Measurements from ENCODE around the gene IGSF21. TPM values are rescaled to one million over a fixed set of nuclear protein-coding genes. Genes with fewer than 3 reads are reported as not detected.

IGSF21 gene
- total and polyA plus RNA-seq, 10 of the 15 experiments (the other 5 are each of a cell fraction or from before 2014, with no cell fraction given) = 0.03 to 0.49 TPM; not detected in 8

GRCh38 chr1:18332576-18332975, 225.0 kb downstream of the IGSF21 start:
- Histone ChIP-seq H2AFZ (ENCODE audit: control insufficient read depth, low read depth, low read length) (no peak overlapping the region), H4K20me1 (ENCODE audit: control insufficient read depth, insufficient read depth) (no peaks in the 10 kb centered on the region), H3K79me2 (ENCODE audit: control insufficient read depth, insufficient read depth, low read length) (no peaks in the 10 kb centered on the region), H3K9ac (ENCODE audit: control insufficient read depth, insufficient read depth, low read length) (no peak overlapping the region), H3K4me1 (ENCODE audit: control insufficient read depth, insufficient read depth, low read length) (no peaks in the 10 kb centered on the region), H3K27ac (ENCODE audit: control insufficient read depth, insufficient read depth) (no peak overlapping the region), H3K9me3 (replicated peaks; ENCODE audit: control insufficient read depth, insufficient read depth, low read length) (no peaks in the 10 kb centered on the region; the same call in 2 of the 3 replicates), H3K4me3 (no peak overlapping the region), H3K4me2 (ENCODE audit: control insufficient read depth, insufficient read depth) (no peak overlapping the region), H3K27me3 (replicated peaks in 1 of 2; ENCODE audit: control insufficient read depth in 2 of 2, insufficient read depth in 2 of 2, low read length in 1 of 2) (no peaks in the 10 kb centered on the region), H3K36me3 (ENCODE audit: control insufficient read depth in 2 of 2, insufficient read depth in 2 of 2, low read length in 1 of 2) (no peaks in the 10 kb centered on the region)
- 13% methylated on average over 6 of the region's 6 CpGs for WGBS (ENCODE audit: insufficient coverage, insufficient replicate concordance, low lambda C conversion rate, missing lambda C conversion rate)
- DNase-seq (ENCODE audit: low read depth, low spot score) (no peak), FAIRE-seq (no peak), ATAC-seq (no peak)
- intact Hi-C loops (cut with micrococcal nuclease; ENCODE audit: unreplicated experiment) = no loop called here
- ChIA-PET CTCF (interaction anchor here (0.9 kb wide), 1 partner anchor 31 kb away, joined by 3 read pairs; no protein-coding TSS in a partner anchor), POLR2A (no interaction called here), SMC1A (ENCODE audit: uncharacterized antibody, unreplicated experiment) (no interaction called here), RAD21 (ENCODE audit: unreplicated experiment) (no interaction called here)
- no TSS peak for BruUV-seq (replicated peaks)
- TF ChIP-seq BACH1 (IDR thresholded peaks at IDR 0.05; ENCODE audit: borderline replicate concordance) = no peak
- TF ChIP-seq CBX3 (IDR thresholded peaks at IDR 0.05; ENCODE audit: borderline replicate concordance, low read depth) = no peak
- in situ Hi-C loops (cut with MboI) = no loop called here

GRCh38 chr1:18333220-18333619, 225.6 kb downstream of the IGSF21 start:
- no peak overlapping the region for H3K27ac ChIP-seq (ENCODE audit: control insufficient read depth, insufficient read depth)
- SMC1A ChIA-PET (ENCODE audit: uncharacterized antibody, unreplicated experiment) = interaction anchor here (1.3 kb wide), 1 partner anchor 15 kb away, joined by 6 read pairs; no protein-coding TSS in a partner anchor
- no peaks in the 10 kb centered on the region for H3K4me1 ChIP-seq (ENCODE audit: control insufficient read depth, insufficient read depth, low read length)
- H4K20me1 ChIP-seq (ENCODE audit: control insufficient read depth, insufficient read depth) = no peaks in the 10 kb centered on the region
- no peak overlapping the region for H3K4me2 ChIP-seq (ENCODE audit: control insufficient read depth, insufficient read depth)
- DNase-seq (ENCODE audit: low read depth, low spot score) (no peak), ATAC-seq (no peak), FAIRE-seq (no peak)
- H3K4me3 ChIP-seq = no peak overlapping the region
- in situ Hi-C loops (cut with MboI) (no loop called here), intact Hi-C loops (cut with micrococcal nuclease; ENCODE audit: unreplicated experiment) (no loop called here)
- H3K9ac ChIP-seq (ENCODE audit: control insufficient read depth, insufficient read depth, low read length) = no peak overlapping the region
- no peak overlapping the region for H2AFZ ChIP-seq (ENCODE audit: control insufficient read depth, low read depth, low read length)
- no peaks in the 10 kb centered on the region for H3K79me2 ChIP-seq (ENCODE audit: control insufficient read depth, insufficient read depth, low read length)
- no peaks in the 10 kb centered on the region; the same call in 2 of the 3 replicates for H3K9me3 ChIP-seq (replicated peaks; ENCODE audit: control insufficient read depth, insufficient read depth, low read length)
- no peaks in the 10 kb centered on the region for H3K36me3 ChIP-seq (ENCODE audit: control insufficient read depth in 2 of 2, insufficient read depth in 2 of 2, low read length in 1 of 2)
- no TSS peak for BruUV-seq (replicated peaks)
- H3K27me3 ChIP-seq (replicated peaks in 1 of 2; ENCODE audit: control insufficient read depth in 2 of 2, insufficient read depth in 2 of 2, low read length in 1 of 2) = no peaks in the 10 kb centered on the region
- 39% methylated on average over 3 of the region's 3 CpGs for WGBS (ENCODE audit: insufficient coverage, insufficient replicate concordance, low lambda C conversion rate, missing lambda C conversion rate)
- RAD21 ChIA-PET (ENCODE audit: unreplicated experiment) = no interaction called here
- CTCF ChIA-PET = interaction anchor here (0.7 kb wide), 1 partner anchor 19 kb away, joined by 3 read pairs; no protein-coding TSS in a partner anchor
- POLR2A ChIA-PET = no interaction called here
- TF ChIP-seq ZNF274 (IDR thresholded peaks at IDR 0.05; ENCODE audit: insufficient read depth, insufficient read length) (no peak), SMAD5 (IDR thresholded peaks at IDR 0.05; ENCODE audit: low read depth) (no peak), MAX (IDR thresholded peaks at IDR 0.05; ENCODE audit: low read depth, low read length) (no peak), ATF2 (IDR thresholded peaks at IDR 0.05; ENCODE audit: low read length) (no peak), CTCF (IDR thresholded peaks at IDR 0.05 in 2 of 3, conservative IDR thresholded peaks at IDR 0.05 in 1 of 3; ENCODE audit: control insufficient read depth in 2 of 3, extremely low read depth in 1 of 3, insufficient read depth in 1 of 3, low read depth in 3 of 3, low read length in 3 of 3) (no peak), TCF3 (IDR thresholded peaks at IDR 0.05; ENCODE audit: borderline replicate concordance, insufficient read depth, low read depth, low read length) (no peak), RB1 (IDR thresholded peaks at IDR 0.05; ENCODE audit: borderline replicate concordance) (no peak), SMARCA5 (IDR thresholded peaks at IDR 0.05) (no peak), MEF2A (IDR thresholded peaks at IDR 0.05; ENCODE audit: insufficient read depth, low read depth, low read length) (no peak), TCF12 (IDR thresholded peaks at IDR 0.05; ENCODE audit: low read depth, low read length) (no peak), E2F4 (IDR thresholded peaks at IDR 0.05; ENCODE audit: low read depth, low read length) (no peak), TARDBP (IDR thresholded peaks at IDR 0.05; ENCODE audit: borderline replicate concordance) (no peak)

Measured in GM12878 (cell line).